GM13977 (cell line): Measurements from ENCODE around the gene ASIC2.

Experiments
- DNase-seq: peaks from one replicate; pipeline ENCODE4 v3.0.0; 2012; ENCODE audit warnings: low spot score
- CTCF ChIP-seq: IDR thresholded peaks from 2 replicates; pipeline ENCODE4 v1.5.1; 2012; ENCODE audit warnings: mild to moderate bottlenecking, control low read depth; ENCODE audit not compliant: insufficient read depth; ENCODE audit errors: extremely low read depth, missing control alignments
- in situ Hi-C: fragments of 300-500 bp; cut with MboI; formaldehyde crosslinking; loops from one replicate; pipeline ENCODE4 v1.12.0; 2022; ENCODE audit warnings: low sequenced_read_pairs, low pct_unique_long_range_greater_than_20kb, mixed read lengths, inconsistent platforms; ENCODE audit not compliant: unreplicated experiment

ASIC2 gene

DNA sequence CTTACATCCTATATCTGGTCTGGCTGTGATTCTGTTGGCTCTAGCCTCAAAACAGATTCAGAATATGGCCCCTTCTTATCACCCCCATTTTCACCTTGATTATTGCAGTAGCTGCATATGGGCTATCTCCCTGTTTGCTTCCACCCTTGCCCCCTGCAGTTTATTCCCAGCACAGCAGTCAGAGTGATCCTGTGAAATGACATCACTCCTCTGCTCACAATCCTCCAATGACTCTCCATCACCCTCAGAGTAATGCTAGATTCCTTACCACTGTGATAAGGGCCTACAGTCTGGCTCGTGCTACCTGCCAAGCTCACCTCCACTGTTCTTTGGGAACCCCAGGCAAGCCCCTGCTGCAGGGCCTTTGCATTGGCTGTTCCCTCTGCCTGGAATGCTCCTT, 92.5 kb downstream of the ASIC2 start:
- no peak for TF ChIP-seq CTCF

DNA sequence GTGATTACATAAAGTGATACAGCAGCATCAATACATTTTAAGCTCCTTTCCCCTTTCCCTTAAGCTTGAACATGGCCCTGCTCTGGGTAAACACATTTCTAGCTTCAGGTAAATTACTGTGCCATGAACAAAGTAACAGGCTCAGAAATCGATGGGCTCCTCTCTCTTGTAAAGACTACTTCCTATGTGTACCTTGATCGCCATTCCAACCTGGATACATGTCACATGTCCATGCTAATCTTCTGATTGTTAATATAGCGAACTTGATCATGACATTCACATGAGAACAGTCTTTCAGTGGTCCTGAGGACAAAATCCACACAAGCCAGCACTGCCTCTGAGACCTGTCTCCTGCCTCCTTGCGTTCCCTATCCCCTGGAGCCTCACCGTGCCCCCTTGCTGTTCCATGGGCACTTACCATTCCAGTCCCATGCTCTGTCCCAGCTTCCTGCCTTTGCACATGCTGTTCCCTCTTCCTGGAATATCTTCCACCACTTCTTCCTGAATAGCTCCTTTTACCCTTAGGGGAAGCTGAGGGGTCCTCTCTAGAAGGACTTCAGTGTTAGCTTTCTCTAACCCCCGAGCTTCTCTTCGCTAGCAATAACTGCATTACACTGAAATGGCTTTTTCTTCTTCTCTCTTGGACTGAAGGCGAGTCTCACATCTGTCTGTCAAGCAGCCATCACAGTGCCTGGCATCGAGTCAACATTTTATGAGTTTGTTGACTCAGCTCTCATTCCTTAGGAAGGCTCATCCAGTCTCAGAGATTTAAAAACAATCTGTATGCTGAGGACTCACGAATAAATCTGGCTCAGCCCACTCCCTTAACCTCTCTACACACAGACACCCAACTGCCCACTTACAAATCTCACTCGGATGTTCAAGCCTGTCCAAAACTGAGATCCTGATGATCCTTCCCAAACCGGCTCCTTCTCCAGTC, 93.3 kb downstream of the ASIC2 start:
- DNase-seq, result no peak
- in situ Hi-C loops, result no loop called here
- no peak for TF ChIP-seq CTCF

More for the DNA sequence above, 92.5 kb downstream of the ASIC2 start:
- in situ Hi-C loops, result no loop called here
- no peak for DNase-seq

- no peak for DNase-seq
- no peak for TF ChIP-seq CTCF
- in situ Hi-C loops, result no loop called here
Measured at GRCh38 chr17:33198954-33199353, 94.1 kb downstream of the ASIC2 start.

- DNase-seq, result no peak
- in situ Hi-C loops, result no loop called here
- no peak for TF ChIP-seq CTCF
Measured at GRCh38 chr17:33197342-33197741, 95.8 kb downstream of the ASIC2 start.

- TF ChIP-seq CTCF, result no peak
- in situ Hi-C loops, result no loop called here
- DNase-seq, result no peak
Measured at GRCh38 chr17:33196883-33197282, 96.2 kb downstream of the ASIC2 start.

GRCh38 chr17:33192951-33193911, 99.9 kb downstream of the ASIC2 start:
- in situ Hi-C loops, result no loop called here
- TF ChIP-seq CTCF, result no peak
- no peak for DNase-seq
